Kidney (tissue), 14 donors: ENCODE measurements around the gene A2M. TPM values are rescaled to one million over a fixed set of nuclear protein-coding genes. Genes with fewer than 3 reads are reported as not detected.

ENCODE experiments used
- DNase-seq, 5 donors: peaks; one replicate each; pipeline ENCODE4 v3.0.0-alpha.2; 2013 to 2020
- FAIRE-seq: peaks from 2 replicates; lab custom pipeline; 2012; peaks lifted over from hg19 to GRCh38; lab: Jason Lieb, UNC
- H3K27ac ChIP-seq, 2 donors: one replicate each; pipeline ENCODE4 v1.7.0; 2013; ENCODE audit warnings: low read depth in 2 of 2, low read length in 2 of 2, inconsistent platforms in 1 of 2
- H3K27me3 ChIP-seq: one replicate; pipeline ENCODE4 v1.7.1; 2013; ENCODE audit warnings: low read length, inconsistent platforms; ENCODE audit not compliant: control insufficient read depth, insufficient read depth
- H3K36me3 ChIP-seq, 3 donors: one replicate each; pipeline versions ENCODE4 v1.7.0 to v1.7.1; 2013; ENCODE audit warnings: low read length in 3 of 3, control low read depth in 1 of 3, inconsistent platforms in 1 of 3; ENCODE audit not compliant: insufficient read depth in 3 of 3, control insufficient read depth in 2 of 3
- H3K4me1 ChIP-seq, 3 donors: one replicate each; pipeline versions ENCODE4 v1.7.0 to v1.7.1; 2013; ENCODE audit warnings: low read length in 3 of 3, inconsistent platforms in 1 of 3, low read depth in 1 of 3; ENCODE audit not compliant: control insufficient read depth in 2 of 3, insufficient read depth in 2 of 3
- H3K4me3 ChIP-seq, 3 donors: one replicate each; pipeline versions ENCODE4 v1.7.0 to v1.8.1; 2013; ENCODE audit warnings: low read length in 3 of 3, control low read depth in 1 of 3, inconsistent platforms in 1 of 3
- H3K9ac ChIP-seq, 3 donors: one replicate each; pipeline versions ENCODE4 v1.7.0 to v1.7.1; 2013; ENCODE audit warnings: low read length in 3 of 3, control low read depth in 1 of 3, inconsistent platforms in 1 of 3
- H3K9me3 ChIP-seq, 3 donors: one replicate each; pipeline versions ENCODE4 v1.7.0 to v1.7.1; 2013; ENCODE audit warnings: low read length in 3 of 3, control low read depth in 1 of 3, inconsistent platforms in 1 of 3; ENCODE audit not compliant: control insufficient read depth in 2 of 3, insufficient read depth in 1 of 3
- intact Hi-C: fragments of 100-400 bp; cut with DNase I; formaldehyde crosslinking; loops from one replicate; pipeline ENCODE4 v1.11.1; 2022
- polyA plus RNA-seq: library from polyadenylated mRNA; stranded (reverse); fragments of 350-450 nt; fragmentation: Illumina TruSeq; extraction: RNeasy Lipid Tissue Mini Kit (QIAGEN cat#74804); gene quantifications from one replicate; pipeline ENCODE4 v1.2.3, GENCODE V29; 2014; ENCODE audit warnings: low read depth, low replicate concordance; ENCODE audit not compliant: insufficient read depth
- total RNA-seq: library from RNA; stranded (reverse); fragmentation: NEBNext Ultra II Directional; extraction: Animal tissue kit (Norgen Biotek cat#: 25700); gene quantifications from one replicate; pipeline ENCODE4 v1.2.1, GENCODE V29; 2021
- TF ChIP-seq, protein P1 (sequence below): IDR thresholded peaks from 3 replicates; pipeline ENCODE4 v1.5.1; 2012; ENCODE audit warnings: mild to moderate bottlenecking, moderate library complexity, borderline replicate concordance; ENCODE audit not compliant: insufficient read depth; ENCODE audit errors: extremely low read depth
- donor health status: control.
- donor health status: control.
- donor health status: control.
- donor health status: control.
- donor health status: control.
- donor health status: DM: yes; HTN: yes; CAD: no.
- donor health status: Normal renal cell carcinoma (clear cell type).

The A2M gene
- total and polyA plus RNA-seq, 2 donors from 2014 or later: 745 to 971 TPM

DNA sequence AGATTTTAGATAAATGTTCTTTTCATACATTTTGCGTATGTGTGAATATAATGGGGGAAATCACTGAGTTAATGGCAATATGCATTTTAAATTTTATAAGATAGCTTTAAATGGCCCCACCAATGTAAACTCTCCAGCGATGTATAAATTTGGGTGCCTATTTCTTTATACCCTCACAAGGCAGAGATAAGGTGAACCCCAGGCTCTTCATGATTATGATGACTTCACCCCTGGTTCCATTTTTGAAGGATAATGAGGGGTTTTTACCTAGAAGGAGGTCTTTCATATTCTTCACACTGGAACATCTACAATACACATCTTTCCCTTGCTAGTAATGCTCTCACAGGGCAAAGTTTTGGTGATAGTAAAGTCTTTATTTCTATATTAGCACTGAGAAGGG is 91.2 kb downstream of the A2M start:
- DNase-seq: no peak
- TF ChIP-seq, protein P1, sequence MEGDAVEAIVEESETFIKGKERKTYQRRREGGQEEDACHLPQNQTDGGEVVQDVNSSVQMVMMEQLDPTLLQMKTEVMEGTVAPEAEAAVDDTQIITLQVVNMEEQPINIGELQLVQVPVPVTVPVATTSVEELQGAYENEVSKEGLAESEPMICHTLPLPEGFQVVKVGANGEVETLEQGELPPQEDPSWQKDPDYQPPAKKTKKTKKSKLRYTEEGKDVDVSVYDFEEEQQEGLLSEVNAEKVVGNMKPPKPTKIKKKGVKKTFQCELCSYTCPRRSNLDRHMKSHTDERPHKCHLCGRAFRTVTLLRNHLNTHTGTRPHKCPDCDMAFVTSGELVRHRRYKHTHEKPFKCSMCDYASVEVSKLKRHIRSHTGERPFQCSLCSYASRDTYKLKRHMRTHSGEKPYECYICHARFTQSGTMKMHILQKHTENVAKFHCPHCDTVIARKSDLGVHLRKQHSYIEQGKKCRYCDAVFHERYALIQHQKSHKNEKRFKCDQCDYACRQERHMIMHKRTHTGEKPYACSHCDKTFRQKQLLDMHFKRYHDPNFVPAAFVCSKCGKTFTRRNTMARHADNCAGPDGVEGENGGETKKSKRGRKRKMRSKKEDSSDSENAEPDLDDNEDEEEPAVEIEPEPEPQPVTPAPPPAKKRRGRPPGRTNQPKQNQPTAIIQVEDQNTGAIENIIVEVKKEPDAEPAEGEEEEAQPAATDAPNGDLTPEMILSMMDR: no peak
- Histone ChIP-seq H3K36me3 (no peaks in the 10 kb centered on the region), H3K4me3 (no peak overlapping the region), H3K9me3 (no peaks in the 10 kb centered on the region), H3K9ac (no peak overlapping the region), H3K27me3 (no peaks in the 10 kb centered on the region), H3K27ac (no peak overlapping the region), H3K4me1 (no peaks in the 10 kb centered on the region)
- no peak for FAIRE-seq
- intact Hi-C loops: no loop called here

GRCh38 chr12:9022592-9022991 is 93.1 kb downstream of the A2M start:
- intact Hi-C loops: no loop called here
- DNase-seq (no peak), FAIRE-seq (no peak)

More at GRCh38 chr12:9022592-9022991, 93.1 kb downstream of the A2M start:
- TF ChIP-seq, protein P1: no peak
- Histone ChIP-seq H3K4me3 (no peak overlapping the region), H3K4me1 (no peaks in the 10 kb centered on the region), H3K27me3 (no peaks in the 10 kb centered on the region), H3K9ac (no peak overlapping the region), H3K9me3 (peaks cover 0 to 4% (median 0%) of the 10 kb centered on the region in 3 donors), H3K27ac (no peak overlapping the region), H3K36me3 (no peaks in the 10 kb centered on the region)

Other genes starting within 250 kb of the A2M start
- 41.0 TPM for gene PHC1, start 201.4 kb downstream of the A2M start, total RNA-seq
- 12.5 TPM for gene PHC1, start 201.4 kb downstream of the A2M start, polyA plus RNA-seq
- gene M6PR, start 166.3 kb downstream of the A2M start, total RNA-seq: 165 TPM
- 84.7 TPM for gene M6PR, start 166.3 kb downstream of the A2M start, polyA plus RNA-seq
- gene KLRG1, start 126.4 kb downstream of the A2M start, total RNA-seq: 7.7 TPM
- gene KLRG1, start 126.4 kb downstream of the A2M start, polyA plus RNA-seq: 3.2 TPM
- gene PZP, start 92.5 kb upstream of the A2M start, total RNA-seq: 0.31 TPM
- gene PZP, start 92.5 kb upstream of the A2M start, polyA plus RNA-seq: not detected